Natural killer cell treated with Interleukin-12 subunit alpha and Interleukin-12 subunit beta and Interleukin-15 and Interleukin-18, amount 100 ng/mL, for 72 hours (primary cell): ENCODE data around the gene SYTL2. TPM values are rescaled to one million over a fixed set of nuclear protein-coding genes. Genes with fewer than 3 reads are reported as not detected.
A peak's percentile ranks its signal among the peaks of the same experiment; 100 is the strongest.
"Not testable (repeated sequence)": the region's sequence is repeated elsewhere in the genome, so short reads cannot be mapped to it uniquely, and the experiment has no call there.

ENCODE experiments used
- ATAC-seq, 2 donors: fragments of 150-1000 bp; cut with Tn5 transposase in 1 of 2; sonication (Bioruptor Pico), chemical (Tn5 transposase) in 1 of 2; 2 replicates each; pipeline ENCODE4 v1.10.0; 2021
- DNase-seq: peaks from one replicate; pipeline ENCODE4 v3.0.0; 2022; ENCODE audit warnings: low spot score
- H3K27ac Mint-ChIP-seq, 2 donors: 1 replicate in 1 of 2; 2 replicates in 1 of 2; pipeline ENCODE4 v1.8.0; 2022; ENCODE audit warnings: mixed read lengths in 2 of 2, mild to moderate bottlenecking in 1 of 2, moderate library complexity in 1 of 2
- H3K27me3 Mint-ChIP-seq, 2 donors: 1 replicate in 1 of 2; 2 replicates in 1 of 2; pipeline ENCODE4 v1.8.0; 2022; ENCODE audit warnings: mixed read lengths in 2 of 2
- H3K36me3 Mint-ChIP-seq: one replicate; pipeline ENCODE4 v1.8.0; 2022; ENCODE audit warnings: mixed read lengths
- H3K4me1 Mint-ChIP-seq, 2 donors: 1 replicate in 1 of 2; 2 replicates in 1 of 2; pipeline ENCODE4 v1.8.0; 2022; ENCODE audit warnings: low read depth in 2 of 2, mixed read lengths in 2 of 2, mild to moderate bottlenecking in 1 of 2
- H3K4me3 Mint-ChIP-seq: one replicate; pipeline ENCODE4 v1.8.0; 2022; ENCODE audit warnings: mixed read lengths
- H3K9me3 Mint-ChIP-seq: 2 replicates; pipeline ENCODE4 v1.8.0; 2022; ENCODE audit warnings: mixed read lengths
- total RNA-seq, 2 donors: library from RNA; stranded (reverse); gene quantifications; one replicate each; pipeline ENCODE4 v1.2.3, GENCODE V29; 2022

SYTL2 gene
- 10 to 100 TPM; 68.8 to 74.8 TPM for total RNA-seq

DNA sequence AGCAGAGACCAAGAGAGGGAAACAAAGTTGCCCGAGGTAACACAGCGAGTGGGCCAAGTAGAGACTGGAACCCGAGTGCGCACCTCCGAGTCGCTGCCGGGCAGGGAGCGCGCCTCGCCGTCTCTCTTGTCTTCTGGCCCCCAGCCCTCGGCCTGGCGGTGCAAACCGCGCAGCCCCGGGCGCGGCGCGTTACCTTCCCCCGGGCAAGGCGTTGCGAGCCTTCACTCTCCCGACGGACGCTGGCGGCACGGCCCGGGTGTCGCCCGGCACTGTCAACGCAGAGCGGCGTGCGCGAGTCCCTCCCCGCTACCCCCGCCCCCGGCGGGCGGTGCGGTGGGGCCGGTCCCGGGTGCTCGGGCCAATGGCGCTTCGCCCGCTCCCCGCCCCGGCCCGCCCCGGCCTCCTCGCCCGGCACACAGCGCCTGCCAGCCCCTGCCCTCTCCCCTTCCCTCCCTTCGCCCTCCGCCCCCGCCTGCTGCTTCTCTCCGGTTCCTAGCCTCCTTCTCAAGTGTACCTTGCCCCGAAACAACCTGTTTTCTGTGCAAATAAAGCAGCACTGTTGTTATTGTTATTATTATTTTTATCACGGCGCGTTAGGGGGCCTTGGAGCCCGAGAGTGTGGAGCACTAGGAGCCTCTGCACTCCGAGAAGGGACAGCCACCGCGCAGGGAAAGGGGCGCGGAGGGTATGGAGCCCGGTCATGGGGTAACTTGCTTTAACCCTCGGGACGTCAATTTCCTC is at the start of gene SYTL2:
TSS of gene SYTL2 (minus strand) at position 271 of the 741 bp plus-strand sequence. CDS start 53,416 bp downstream, outside the sequence.
- H3K9me3 Mint-ChIP-seq, result no peaks in the 10 kb centered on the region
- H3K4me3 Mint-ChIP-seq, result peak within 1 kb of the TSS; percentile 95
- H3K36me3 Mint-ChIP-seq, result no peaks in the 10 kb centered on the region
- DNase-seq (peak; percentile 89), ATAC-seq (peak; percentile 99 to 100)
- peaks cover 31% of the 10 kb centered on the region in 2 donors for H3K4me1 Mint-ChIP-seq
- peak within 1 kb of the TSS; percentile 87 to 95 for H3K27ac Mint-ChIP-seq
- no peaks in the 10 kb centered on the region for H3K27me3 Mint-ChIP-seq

DNA sequence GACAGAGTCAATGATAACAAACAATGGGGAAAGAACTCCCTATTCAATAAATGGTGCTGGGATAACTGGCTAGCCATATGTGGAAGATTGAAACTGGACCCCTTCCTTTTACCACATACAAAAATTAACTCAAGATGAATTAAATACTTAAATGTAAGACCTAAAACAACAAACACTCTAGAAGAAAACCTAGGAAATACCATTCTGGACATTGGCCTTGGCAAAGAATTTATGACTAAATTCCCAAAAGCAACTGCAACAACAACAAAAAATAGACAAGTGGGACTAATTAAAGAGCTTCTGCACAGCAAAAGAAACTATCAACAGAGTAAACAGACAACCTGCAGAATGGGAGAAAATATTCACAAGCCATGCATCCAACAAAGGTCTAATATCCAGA is 48.6 kb upstream of the SYTL2 start:
- not testable (repeated sequence) for H3K9me3 Mint-ChIP-seq, ATAC-seq, H3K36me3 Mint-ChIP-seq, H3K4me1 Mint-ChIP-seq, H3K27ac Mint-ChIP-seq, DNase-seq, H3K4me3 Mint-ChIP-seq, H3K27me3 Mint-ChIP-seq

- H3K4me1 Mint-ChIP-seq, result peaks cover 10 to 12% of the 10 kb centered on the region in 2 donors
- no peaks in the 10 kb centered on the region for H3K9me3 Mint-ChIP-seq
- H3K4me3 Mint-ChIP-seq, result no peak overlapping the region
- no peaks in the 10 kb centered on the region for H3K36me3 Mint-ChIP-seq
- H3K27ac Mint-ChIP-seq, result no peak overlapping the region
- peaks cover 6 to 7% of the 10 kb centered on the region in 2 donors for H3K27me3 Mint-ChIP-seq
- DNase-seq, result no peak
- ATAC-seq, result no peak
These were observed 46.2 kb upstream of the SYTL2 start for GRCh38 chr11:85857098-85857497.

- Mint-ChIP-seq H3K9me3 (no peaks in the 10 kb centered on the region), H3K27me3 (peaks cover 5 to 7% of the 10 kb centered on the region in 2 donors), H3K27ac (peak within 1 kb of the TSS; percentile 85 to 98), H3K36me3 (peaks cover 5% of the 10 kb centered on the region), H3K4me1 (peaks cover 10 to 12% of the 10 kb centered on the region in 2 donors), H3K4me3 (peak within 1 kb of the TSS; percentile 91)
- ATAC-seq (no peak), DNase-seq (no peak)
These were observed 44.4 kb upstream of the SYTL2 start, which contains the start of gene CCDC83 for GRCh38 chr11:85855341-85855656. TSS of gene CCDC83 (plus strand) at chr11:85855383. CDS start at chr11:85865124, 9,741 bp downstream.

DNA sequence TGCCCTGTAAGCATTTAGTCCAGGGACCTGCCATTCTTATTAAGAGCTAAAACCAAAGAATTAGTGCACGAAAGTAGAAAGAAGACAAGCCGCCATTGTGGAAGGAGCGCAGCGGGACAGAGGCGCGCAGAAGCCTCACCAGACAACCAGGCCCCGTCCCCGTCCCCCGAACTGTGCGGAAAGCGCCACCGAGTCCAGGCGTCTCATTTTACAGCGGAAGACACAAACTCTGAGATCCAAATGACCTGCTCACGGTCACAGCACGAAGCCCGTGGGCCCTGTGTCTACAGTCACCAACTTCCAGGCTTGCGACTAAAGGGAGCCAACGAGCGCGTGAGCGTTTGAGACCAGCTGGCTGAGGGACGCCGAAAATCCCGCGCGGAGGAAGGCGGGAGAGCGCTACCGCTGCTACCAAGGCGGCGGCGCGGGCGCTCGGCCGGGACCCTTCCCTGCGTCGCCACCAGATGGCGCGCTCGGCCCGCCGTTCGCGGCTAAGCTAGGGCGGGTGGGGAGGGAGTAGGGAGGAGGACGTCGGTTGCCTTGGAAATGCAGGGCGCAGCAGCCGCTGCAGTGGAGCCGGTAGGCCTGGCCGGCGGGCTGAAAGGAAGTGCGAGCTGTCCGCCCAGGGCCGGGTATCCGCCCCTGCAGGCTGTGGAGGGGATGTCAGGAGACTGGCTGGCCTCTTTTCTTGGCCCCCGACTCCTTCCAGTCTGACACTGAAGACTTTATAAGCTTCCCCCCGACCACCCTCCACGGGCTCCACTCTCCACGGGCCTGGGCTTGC is 43.8 kb upstream of the SYTL2 start:
- Mint-ChIP-seq H3K36me3 (peaks cover 9% of the 10 kb centered on the region), H3K4me1 (peaks cover 10 to 12% of the 10 kb centered on the region in 2 donors), H3K27me3 (peaks cover 3 to 7% of the 10 kb centered on the region in 2 donors), H3K27ac (peak overlapping the region; percentile 85 to 98), H3K9me3 (no peaks in the 10 kb centered on the region), H3K4me3 (peak overlapping the region; percentile 91)
- DNase-seq, result peak; percentile 93
- peak; percentile 98 for ATAC-seq

- DNase-seq, result no peak
- ATAC-seq, result no peak
- Mint-ChIP-seq H3K4me3 (peak overlapping the region; percentile 91), H3K27me3 (peaks cover 0 to under 1% of the 10 kb centered on the region in 2 donors), H3K4me1 (peaks cover 10 to 12% of the 10 kb centered on the region in 2 donors), H3K27ac (peak overlapping the region; percentile 85 to 98), H3K36me3 (peaks cover 9% of the 10 kb centered on the region), H3K9me3 (no peaks in the 10 kb centered on the region)
These were observed 43.2 kb upstream of the SYTL2 start for GRCh38 chr11:85854212-85854556.

DNA sequence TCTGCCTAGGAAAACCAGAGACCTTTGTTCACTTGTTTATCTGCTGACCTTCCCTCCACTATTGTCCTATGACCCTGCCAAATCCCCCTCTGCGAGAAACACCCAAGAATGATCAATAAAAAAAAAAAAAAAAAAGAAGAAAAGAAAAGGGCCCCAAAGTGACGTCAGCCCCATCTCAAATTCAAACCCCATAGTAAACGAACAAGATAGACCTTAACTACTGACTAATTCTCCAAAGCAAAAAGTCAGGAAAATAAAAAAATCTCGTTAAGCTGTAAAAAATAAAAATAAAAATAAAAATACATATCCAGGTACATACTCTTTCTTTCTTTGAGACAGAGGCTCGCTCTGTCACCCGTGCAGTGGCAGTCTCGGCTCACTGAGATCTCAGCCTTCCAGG is 42.6 kb upstream of the SYTL2 start:
- not testable (repeated sequence) for H3K27ac Mint-ChIP-seq, H3K36me3 Mint-ChIP-seq

DNA sequence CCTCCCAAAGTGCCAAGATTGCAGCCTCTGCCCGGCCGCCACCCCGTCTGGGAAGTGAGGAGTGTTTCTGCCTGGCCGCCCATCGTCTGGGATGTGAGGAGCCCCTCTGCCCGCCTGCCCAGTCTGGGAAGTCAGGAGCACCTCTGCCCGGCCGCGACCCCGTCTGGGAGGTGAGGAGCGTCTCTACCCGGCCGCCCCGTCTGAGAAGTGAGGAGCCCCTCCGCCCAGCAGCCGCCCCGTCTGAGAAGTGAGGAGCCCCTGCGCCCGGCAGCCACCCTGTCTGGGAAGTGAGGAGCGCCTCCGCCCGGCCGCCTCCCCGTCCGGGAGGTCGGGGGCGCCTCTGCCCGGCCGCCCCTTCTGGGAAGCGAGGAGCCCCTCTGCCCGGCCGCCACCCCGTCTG is 41.8 kb upstream of the SYTL2 start:
- not testable (repeated sequence) for H3K36me3 Mint-ChIP-seq, H3K9me3 Mint-ChIP-seq, H3K4me3 Mint-ChIP-seq, ATAC-seq, DNase-seq, H3K27ac Mint-ChIP-seq, H3K27me3 Mint-ChIP-seq
- peaks cover 10 to 12% of the 10 kb centered on the region in 2 donors for H3K4me1 Mint-ChIP-seq

More for the DNA sequence above, 42.6 kb upstream of the SYTL2 start:
- not testable (repeated sequence) for H3K9me3 Mint-ChIP-seq, ATAC-seq, H3K27me3 Mint-ChIP-seq, DNase-seq
- Mint-ChIP-seq H3K4me3 (peak overlapping the region; percentile 91), H3K4me1 (peaks cover 10 to 12% of the 10 kb centered on the region in 2 donors)

- Mint-ChIP-seq H3K27ac (no peak overlapping the region), H3K27me3 (no peaks in the 10 kb centered on the region), H3K9me3 (no peaks in the 10 kb centered on the region), H3K4me1 (peaks cover 0 to 9% of the 10 kb centered on the region in 2 donors), H3K36me3 (peaks cover 9% of the 10 kb centered on the region), H3K4me3 (no peak overlapping the region)
- DNase-seq (no peak), ATAC-seq (no peak)
These were observed 37.6 kb upstream of the SYTL2 start for GRCh38 chr11:85848556-85848955.

DNA sequence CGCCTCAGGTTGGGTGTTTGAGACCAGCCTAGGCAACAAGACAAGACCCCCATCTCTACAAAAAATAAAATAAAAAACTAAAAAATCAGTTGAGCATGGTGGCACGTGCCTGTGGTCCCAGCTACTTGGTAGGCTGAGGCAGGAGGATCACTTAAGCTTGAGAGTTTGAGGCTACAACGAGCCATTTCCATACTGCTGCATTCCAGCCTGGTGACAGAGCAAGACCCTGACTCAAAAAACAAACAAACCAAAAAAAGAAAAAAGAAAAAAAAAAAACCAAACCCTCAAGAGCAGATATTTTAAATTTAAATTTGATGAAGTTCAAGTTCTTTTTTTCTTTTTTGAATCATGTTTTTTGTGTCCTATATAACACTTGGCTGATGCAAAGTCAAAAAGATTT is 37.1 kb upstream of the SYTL2 start:
- H3K4me1 Mint-ChIP-seq, result peaks cover 0 to 9% of the 10 kb centered on the region in 2 donors
- no peak overlapping the region for H3K4me3 Mint-ChIP-seq
- H3K9me3 Mint-ChIP-seq, result no peaks in the 10 kb centered on the region
- ATAC-seq (no peak), DNase-seq (no peak)
- H3K27me3 Mint-ChIP-seq, result no peaks in the 10 kb centered on the region
- peaks cover 9% of the 10 kb centered on the region for H3K36me3 Mint-ChIP-seq
- H3K27ac Mint-ChIP-seq, result no peak overlapping the region

DNA sequence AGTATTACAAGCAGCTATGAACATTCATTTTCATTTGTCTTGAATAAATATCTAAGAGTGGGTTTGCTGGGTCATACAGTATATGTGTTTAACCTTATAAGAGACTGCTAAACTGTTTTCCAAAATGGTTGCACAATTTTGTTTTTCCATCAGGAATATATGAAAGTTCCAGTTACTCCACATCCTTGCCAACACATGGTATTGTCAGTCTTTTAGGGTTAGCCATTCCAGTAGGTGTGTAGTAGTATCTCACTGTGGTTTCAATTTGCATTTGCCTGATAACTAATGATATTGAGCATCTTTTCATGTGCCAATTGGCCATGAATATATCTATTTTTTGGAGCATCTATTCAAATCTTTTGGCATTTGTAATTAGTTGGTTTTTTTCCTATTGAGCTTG is 36.5 kb upstream of the SYTL2 start:
- H3K4me1 Mint-ChIP-seq, result peaks cover 0 to 9% of the 10 kb centered on the region in 2 donors
- H3K9me3 Mint-ChIP-seq, result no peaks in the 10 kb centered on the region
- ATAC-seq, result no peak
- H3K36me3 Mint-ChIP-seq, result peaks cover 9% of the 10 kb centered on the region
- no peak for DNase-seq
- H3K27me3 Mint-ChIP-seq, result no peaks in the 10 kb centered on the region
- no peak overlapping the region for H3K4me3 Mint-ChIP-seq
- no peak overlapping the region for H3K27ac Mint-ChIP-seq

GRCh38 chr11:85845124-85845631 is 34.2 kb upstream of the SYTL2 start:
- Mint-ChIP-seq H3K36me3 (peaks cover 2% of the 10 kb centered on the region), H3K9me3 (no peaks in the 10 kb centered on the region), H3K4me3 (no peak overlapping the region), H3K27me3 (no peaks in the 10 kb centered on the region), H3K4me1 (peaks cover 0 to 9% of the 10 kb centered on the region in 2 donors), H3K27ac (peak overlapping the region in 1 of 2 donors; percentile 42)
- no peak for DNase-seq
- no peak for ATAC-seq

DNA sequence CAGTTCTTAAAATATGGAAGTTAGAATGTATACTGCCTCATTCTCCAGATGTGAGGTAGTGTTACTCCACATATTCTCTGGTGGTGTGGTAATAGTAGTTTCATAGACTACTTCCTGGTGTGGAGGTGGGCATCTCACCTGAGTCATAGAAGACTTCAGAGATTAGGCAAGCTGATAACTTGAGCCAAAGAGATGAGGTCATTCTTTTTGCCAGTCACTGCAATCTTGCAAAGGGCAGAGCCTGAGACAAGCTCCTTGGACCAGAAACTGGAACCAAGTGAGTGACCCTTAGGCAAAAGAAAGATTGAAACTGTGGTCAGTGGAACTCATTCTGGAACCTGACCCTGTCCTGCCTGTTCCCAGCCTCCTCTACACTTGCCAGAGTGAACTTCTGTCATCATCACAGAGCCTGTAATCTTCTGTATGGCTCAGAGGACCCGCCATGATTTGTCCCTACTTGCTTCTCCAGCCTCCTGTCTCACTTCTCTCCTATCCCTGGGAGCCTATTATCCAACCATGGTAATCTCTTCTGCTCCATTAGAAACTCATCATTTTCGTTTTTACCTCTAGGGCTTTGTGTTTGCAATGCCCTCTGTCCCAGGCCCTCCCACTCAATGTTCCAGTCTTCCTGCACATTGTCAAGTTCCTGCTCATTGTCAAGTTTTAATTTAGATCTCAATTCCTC is 33.6 kb upstream of the SYTL2 start:
- Mint-ChIP-seq H3K4me1 (peaks cover 0 to 9% of the 10 kb centered on the region in 2 donors), H3K36me3 (no peaks in the 10 kb centered on the region), H3K9me3 (no peaks in the 10 kb centered on the region), H3K27ac (peak overlapping the region in 1 of 2 donors; percentile 42), H3K4me3 (no peak overlapping the region), H3K27me3 (no peaks in the 10 kb centered on the region)
- peak; percentile 82 to 89 for ATAC-seq
- DNase-seq, result no peak
